ENCODE data around the gene MAB21L4. TPM values are rescaled to one million over a fixed set of nuclear protein-coding genes. Genes with fewer than 3 reads are reported as not detected.

MAB21L4 gene
- total RNA-seq, 1 donor from 2014 or later: 0.53 TPM

GRCh38 chr2:240892925-240893324, 3.0 kb downstream of the MAB21L4 start:
- FAIRE-seq: no peak
- DNase-seq (ENCODE audit: low read depth): no peak
- Histone ChIP-seq H3K4me3 (ENCODE audit: low read depth, low read length) (no peak overlapping the region), H3K36me3 (ENCODE audit: control insufficient read depth, insufficient read depth, low read length) (no peaks in the 10 kb centered on the region), H3K27me3 (ENCODE audit: control insufficient read depth, insufficient read depth, low read length) (no peaks in the 10 kb centered on the region)
- TF ChIP-seq CTCF (IDR thresholded peaks at IDR 0.05; ENCODE audit: insufficient read depth, low read length, severe bottlenecking): no peak

DNA sequence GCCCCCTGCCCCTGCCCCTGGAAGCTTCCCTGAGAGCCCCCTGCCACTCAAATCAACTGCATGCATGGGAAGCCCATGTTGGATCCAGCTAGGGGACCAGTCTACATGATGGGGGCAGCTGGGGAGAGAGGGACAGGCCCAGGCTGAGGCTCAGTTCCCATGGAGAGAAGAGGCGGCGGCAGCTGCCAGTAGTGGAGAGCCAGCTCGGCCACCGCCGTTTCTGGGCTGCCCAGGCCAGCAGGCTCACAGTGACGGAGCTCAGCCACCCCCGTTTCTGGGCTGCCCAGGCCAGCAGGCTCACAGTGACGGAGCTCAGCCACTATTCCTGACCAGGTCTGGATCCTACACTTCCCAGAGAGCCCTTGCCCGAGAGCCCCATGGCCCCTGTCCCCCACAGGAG, 3.6 kb downstream of the MAB21L4 start:
- no peaks in the 10 kb centered on the region for H3K36me3 ChIP-seq (ENCODE audit: control insufficient read depth, insufficient read depth, low read length)
- H3K27me3 ChIP-seq (ENCODE audit: control insufficient read depth, insufficient read depth, low read length): no peaks in the 10 kb centered on the region
- H3K4me3 ChIP-seq (ENCODE audit: low read depth, low read length): no peak overlapping the region
- DNase-seq (ENCODE audit: low read depth) (no peak), FAIRE-seq (no peak)
- no peak for TF ChIP-seq CTCF (IDR thresholded peaks at IDR 0.05; ENCODE audit: insufficient read depth, low read length, severe bottlenecking)

DNA sequence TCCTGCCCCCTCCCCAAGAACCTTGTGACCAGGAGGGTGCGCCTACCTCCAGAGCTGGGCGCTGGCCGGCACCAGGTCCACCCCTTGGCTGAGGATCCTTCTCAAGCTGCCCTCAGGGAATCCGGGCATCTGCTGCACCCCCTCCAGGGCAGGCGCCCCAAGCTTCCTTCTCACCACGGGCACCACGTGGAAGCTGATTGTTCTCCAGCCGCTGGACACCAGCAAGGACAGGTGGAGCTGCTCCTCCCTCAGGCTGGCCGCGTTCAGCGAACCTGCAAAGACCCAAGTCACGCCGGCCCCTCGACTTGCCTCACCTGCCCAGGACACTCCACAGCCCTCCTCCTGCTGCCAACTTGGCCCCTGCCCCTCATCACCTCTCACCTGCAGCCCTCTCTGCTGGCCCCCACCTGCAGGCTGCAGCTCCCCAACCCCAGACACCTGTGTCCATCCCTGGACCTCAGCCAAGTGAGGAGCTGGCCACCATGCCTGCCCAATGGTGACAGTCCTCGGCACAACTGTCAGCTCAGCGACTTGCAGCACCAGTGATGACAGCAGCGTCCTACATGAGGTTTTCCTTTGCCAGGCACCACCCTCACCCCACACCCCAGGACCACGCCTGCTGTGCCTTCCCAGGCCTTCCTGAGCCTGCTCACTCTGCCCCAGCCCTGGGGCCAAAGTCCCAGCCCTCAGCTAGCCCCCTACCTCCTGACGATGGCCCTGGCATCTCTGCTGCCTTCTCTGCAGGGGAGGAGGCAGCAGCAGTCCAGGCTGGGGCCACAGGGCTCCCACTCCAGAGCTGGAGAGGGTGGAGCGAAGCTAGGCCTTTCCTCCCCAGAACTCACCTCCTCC, 4.2 kb downstream of the MAB21L4 start:
- TF ChIP-seq CTCF (IDR thresholded peaks at IDR 0.05; ENCODE audit: insufficient read depth, low read length, severe bottlenecking): no peak
- DNase-seq (ENCODE audit: low read depth) (no peak), FAIRE-seq (no peak)
- H3K36me3 ChIP-seq (ENCODE audit: control insufficient read depth, insufficient read depth, low read length): no peaks in the 10 kb centered on the region
- no peak overlapping the region for H3K4me3 ChIP-seq (ENCODE audit: low read depth, low read length)
- H3K27me3 ChIP-seq (ENCODE audit: control insufficient read depth, insufficient read depth, low read length): no peaks in the 10 kb centered on the region

- H3K4me3 ChIP-seq (ENCODE audit: low read depth, low read length): no peak overlapping the region
- H3K27me3 ChIP-seq (ENCODE audit: control insufficient read depth, insufficient read depth, low read length): no peaks in the 10 kb centered on the region
These were observed 5.3 kb downstream of the MAB21L4 start for GRCh38 chr2:240890691-240891090.

GRCh38 chr2:240889601-240890560, 6.1 kb downstream of the MAB21L4 start:
- no peaks in the 10 kb centered on the region for H3K36me3 ChIP-seq (ENCODE audit: control insufficient read depth, insufficient read depth, low read length)
- no peak for TF ChIP-seq CTCF (IDR thresholded peaks at IDR 0.05; ENCODE audit: insufficient read depth, low read length, severe bottlenecking)
- no peak for FAIRE-seq

More at GRCh38 chr2:240890691-240891090, 5.3 kb downstream of the MAB21L4 start:
- FAIRE-seq (no peak), DNase-seq (ENCODE audit: low read depth) (no peak)
- TF ChIP-seq CTCF (IDR thresholded peaks at IDR 0.05; ENCODE audit: insufficient read depth, low read length, severe bottlenecking): no peak
- no peaks in the 10 kb centered on the region for H3K36me3 ChIP-seq (ENCODE audit: control insufficient read depth, insufficient read depth, low read length)

More at GRCh38 chr2:240889601-240890560, 6.1 kb downstream of the MAB21L4 start:
- no peak overlapping the region for H3K4me3 ChIP-seq (ENCODE audit: low read depth, low read length)
- no peak for DNase-seq (ENCODE audit: low read depth)
- no peaks in the 10 kb centered on the region for H3K27me3 ChIP-seq (ENCODE audit: control insufficient read depth, insufficient read depth, low read length)

Measured in bronchial epithelial cell (primary cell).